A673 (cell line): Measurements from ENCODE around the gene RPL36A.

Source experiments
- EZH2 ChIP-seq: fragments of 200-600 bp; sonication (generic); IDR thresholded peaks from 2 replicates; pipeline ENCODE4 v1.6.1; 2017; ENCODE audit warnings: borderline replicate concordance, low read depth, mild to moderate bottlenecking, mixed read lengths, antibody characterized with exemption, low read length; ENCODE audit not compliant: poor library complexity, severe bottlenecking
- TF ChIP-seq, protein P1 (sequence below): fragments of 300-800, 200-600 bp; sonication (generic); conservative IDR thresholded peaks from 2 replicates; pipeline ENCODE4 v1.5.1; 2017; ENCODE audit warnings: low read depth, mild to moderate bottlenecking, antibody characterized with exemption, low read length, moderate library complexity, mixed read lengths

DNA sequence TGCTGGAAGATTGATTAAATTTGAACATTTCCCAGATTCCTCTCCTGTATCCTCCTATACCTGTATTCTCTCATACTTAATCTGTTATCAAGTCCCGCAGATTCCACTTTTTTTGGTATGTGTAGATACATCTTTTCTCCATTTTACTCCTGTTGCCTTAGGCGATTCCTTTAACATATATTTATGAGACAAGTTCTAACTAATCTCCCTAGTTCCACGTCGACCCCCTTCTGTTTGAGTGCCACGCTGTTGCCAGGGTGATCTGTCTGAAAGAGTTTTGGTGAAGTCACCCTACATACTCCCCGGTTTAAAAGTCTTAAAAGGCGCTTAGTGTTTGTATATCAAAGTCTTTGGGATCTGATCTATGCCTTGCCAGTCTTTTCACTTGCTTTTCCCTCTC, 19.6 kb downstream of the RPL36A start:
- TF ChIP-seq, protein P1, sequence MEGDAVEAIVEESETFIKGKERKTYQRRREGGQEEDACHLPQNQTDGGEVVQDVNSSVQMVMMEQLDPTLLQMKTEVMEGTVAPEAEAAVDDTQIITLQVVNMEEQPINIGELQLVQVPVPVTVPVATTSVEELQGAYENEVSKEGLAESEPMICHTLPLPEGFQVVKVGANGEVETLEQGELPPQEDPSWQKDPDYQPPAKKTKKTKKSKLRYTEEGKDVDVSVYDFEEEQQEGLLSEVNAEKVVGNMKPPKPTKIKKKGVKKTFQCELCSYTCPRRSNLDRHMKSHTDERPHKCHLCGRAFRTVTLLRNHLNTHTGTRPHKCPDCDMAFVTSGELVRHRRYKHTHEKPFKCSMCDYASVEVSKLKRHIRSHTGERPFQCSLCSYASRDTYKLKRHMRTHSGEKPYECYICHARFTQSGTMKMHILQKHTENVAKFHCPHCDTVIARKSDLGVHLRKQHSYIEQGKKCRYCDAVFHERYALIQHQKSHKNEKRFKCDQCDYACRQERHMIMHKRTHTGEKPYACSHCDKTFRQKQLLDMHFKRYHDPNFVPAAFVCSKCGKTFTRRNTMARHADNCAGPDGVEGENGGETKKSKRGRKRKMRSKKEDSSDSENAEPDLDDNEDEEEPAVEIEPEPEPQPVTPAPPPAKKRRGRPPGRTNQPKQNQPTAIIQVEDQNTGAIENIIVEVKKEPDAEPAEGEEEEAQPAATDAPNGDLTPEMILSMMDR: no peak
- no peak for TF ChIP-seq EZH2
